HepG2 (cell line): ENCODE results near the gene HCFC1. TPM values are rescaled to one million over a fixed set of nuclear protein-coding genes. Genes with fewer than 3 reads are reported as not detected.

Source experiments
- ARNT ChIP-seq: fragments of 450-650 bp; IDR thresholded peaks from 2 replicates; pipeline ENCODE4 v1.6.1; 2017
- CBX5 ChIP-seq: sonication (generic); formaldehyde crosslinking; IDR thresholded peaks from 2 replicates; pipeline ENCODE4 v1.4.0; 2020; ENCODE audit warnings: missing genetic modification reagents, borderline replicate concordance
- HNRNPL ChIP-seq: fragments of 200-400 bp; formaldehyde crosslinking; IDR thresholded peaks from 2 replicates; pipeline ENCODE4 v1.6.1; 2017; ENCODE audit warnings: mild to moderate bottlenecking, low read depth, low read length
- KAT2B ChIP-seq: fragments of 150-350 bp; IDR thresholded peaks from 2 replicates; pipeline ENCODE4 v1.6.1; 2014; ENCODE audit warnings: low read depth, low read length, borderline replicate concordance
- KLF12 ChIP-seq: sonication (generic); formaldehyde crosslinking; IDR thresholded peaks from 2 replicates; pipeline ENCODE4 v1.4.0; 2020; ENCODE audit warnings: missing genetic modification reagents, borderline replicate concordance
- NFRKB ChIP-seq: fragments of 450-650 bp; IDR thresholded peaks from 2 replicates; pipeline ENCODE4 v1.6.1; 2017
- PHF21A ChIP-seq: sonication (generic); formaldehyde crosslinking; IDR thresholded peaks from 2 replicates; pipeline ENCODE4 v1.5.0; 2020; ENCODE audit warnings: mild to moderate bottlenecking, missing genetic modification reagents
- SALL1 ChIP-seq: sonication (generic); formaldehyde crosslinking; IDR thresholded peaks from 2 replicates; pipeline ENCODE4 v1.8.0; 2022; ENCODE audit warnings: mild to moderate bottlenecking, missing genetic modification reagents
- SMARCC2 ChIP-seq: fragments of 450-650 bp; IDR thresholded peaks from 2 replicates; pipeline ENCODE4 v1.6.1; 2017; ENCODE audit warnings: antibody characterized with exemption, mild to moderate bottlenecking
- TEAD3 ChIP-seq: optimal IDR thresholded peaks from 2 replicates; pipeline ENCODE3; 2016; ENCODE audit warnings: borderline replicate concordance
- TSC22D2 ChIP-seq: sonication (generic); formaldehyde crosslinking; IDR thresholded peaks from 2 replicates; pipeline ENCODE4 v1.5.1; 2020; ENCODE audit warnings: missing genetic modification reagents, mild to moderate bottlenecking, borderline replicate concordance
- ZEB1 ChIP-seq: IDR thresholded peaks from 2 replicates; pipeline ENCODE4 v1.6.1; 2012; ENCODE audit warnings: mild to moderate bottlenecking, low read depth, inconsistent platforms; ENCODE audit not compliant: insufficient replicate concordance
- ZNF720 ChIP-seq: sonication (generic); formaldehyde crosslinking; IDR thresholded peaks from 2 replicates; pipeline ENCODE4 v1.4.0; 2020; ENCODE audit warnings: missing genetic modification reagents
- ZNF841 ChIP-seq: sonication (generic); formaldehyde crosslinking; IDR thresholded peaks from 2 replicates; pipeline ENCODE4 v1.8.1; 2023; ENCODE audit warnings: missing genetic modification reagents, borderline replicate concordance
- polyA plus RNA-seq, 8 experiments: library from polyadenylated mRNA; depleted of rRNA in 3 of 8; stranded (reverse) in 7 of 8; unstranded in 1 of 8; fragments of >200 nt; fragmentation: Illumina TruSeq in 4 of 8; extraction: Trizol in 4 of 8; gene quantifications; 2 replicates each; pipeline versions ENCODE4 v1.2.1 to v1.2.3, GENCODE V29; 2011 to 2016; ENCODE audit warnings: low read depth in 4 of 8, missing spikeins in 1 of 8, mixed read lengths in 1 of 8; ENCODE audit not compliant: insufficient read depth in 1 of 8
- total RNA-seq, 5 experiments: library from RNA; depleted of rRNA; stranded (reverse); fragments of >200 nt; fragmentation: Illumina TruSeq; extraction: Trizol; gene quantifications; 2 replicates each; pipeline ENCODE4 v1.2.3, GENCODE V29; 2016; ENCODE audit warnings: low read depth in 1 of 5
- TF ChIP-seq, protein P1 (sequence below): sonication (generic); formaldehyde crosslinking; IDR thresholded peaks from 2 replicates; pipeline ENCODE4 v1.4.0; 2020; ENCODE audit warnings: mild to moderate bottlenecking, missing genetic modification reagents
- TF ChIP-seq, protein P2 (sequence below): sonication (generic); formaldehyde crosslinking; IDR thresholded peaks from 2 replicates; pipeline ENCODE4 v1.5.0; 2020; ENCODE audit warnings: mild to moderate bottlenecking, missing genetic modification reagents, borderline replicate concordance
- TF ChIP-seq, protein P3 (sequence below): sonication (generic); formaldehyde crosslinking; conservative IDR thresholded peaks from 2 replicates; pipeline ENCODE4 v1.4.0; 2020; ENCODE audit warnings: missing genetic modification reagents

Gene HCFC1
- total and polyA plus RNA-seq, 2 of the 13 experiments (the other 11 are each of a cell fraction or from before 2014, with no cell fraction given): 5.8 to 17.8 TPM

DNA sequence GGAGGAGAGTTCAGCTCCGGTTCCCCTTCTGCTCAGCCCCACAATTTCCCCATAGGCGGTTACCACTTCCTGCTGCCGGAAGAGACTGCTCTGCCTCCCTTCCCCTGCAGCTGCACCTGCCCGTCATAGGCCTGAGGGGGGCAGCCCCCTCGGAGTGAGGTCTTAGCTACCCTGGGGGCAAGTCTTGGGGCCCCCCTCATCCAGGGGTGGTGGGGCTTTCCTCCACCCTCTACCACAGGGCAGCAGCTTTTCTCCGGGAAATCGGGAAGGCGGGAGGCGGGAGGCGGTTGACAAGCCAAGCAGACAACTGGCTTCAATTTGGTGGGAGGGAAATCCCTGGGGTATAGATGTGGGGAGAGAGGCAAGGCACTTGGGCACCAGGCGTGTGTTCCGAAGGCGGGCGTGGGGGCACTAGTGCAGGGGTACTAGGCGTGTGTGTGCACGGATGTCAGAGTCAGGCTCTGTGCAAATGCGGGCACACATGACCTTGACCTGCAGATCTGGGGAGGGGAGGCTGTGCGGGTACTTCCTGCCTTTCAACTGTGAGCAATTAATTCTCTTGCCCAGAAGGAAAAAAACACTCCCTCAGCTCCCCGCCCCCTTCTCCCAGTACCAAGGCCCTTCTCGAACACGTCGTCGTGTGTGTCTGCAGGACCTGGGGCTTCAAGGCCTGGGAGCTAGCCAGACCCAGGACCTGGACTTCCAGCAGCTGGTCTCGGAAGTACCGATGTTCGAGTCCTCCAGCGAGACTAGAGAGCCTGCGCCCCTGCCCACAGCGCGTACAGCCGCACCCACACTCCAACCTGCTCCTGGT is 44.6 kb downstream of the HCFC1 start (continued):
- TF ChIP-seq ZNF841 (CRISPR knock-in tag) (no peak), SALL1 (CRISPR knock-in tag) (peak; percentile 63; the same call in 1 of the 2 replicates), ZEB1 (no peak), ZNF720 (CRISPR knock-in tag) (no peak), NFRKB (no peak), TSC22D2 (CRISPR knock-in tag) (no peak), ARNT (no peak), TEAD3 (no peak), PHF21A (CRISPR knock-in tag) (no peak; the same call in 1 of the 2 replicates), SMARCC2 (no peak), HNRNPL (no peak; the same call in 1 of the 2 replicates), KAT2B (no peak), KLF12 (CRISPR knock-in tag) (0 out of 2 replicates have a peak, but pooled peaks have one; percentile 32), CBX5 (CRISPR knock-in tag) (no peak)
- TF ChIP-seq, protein P1, sequence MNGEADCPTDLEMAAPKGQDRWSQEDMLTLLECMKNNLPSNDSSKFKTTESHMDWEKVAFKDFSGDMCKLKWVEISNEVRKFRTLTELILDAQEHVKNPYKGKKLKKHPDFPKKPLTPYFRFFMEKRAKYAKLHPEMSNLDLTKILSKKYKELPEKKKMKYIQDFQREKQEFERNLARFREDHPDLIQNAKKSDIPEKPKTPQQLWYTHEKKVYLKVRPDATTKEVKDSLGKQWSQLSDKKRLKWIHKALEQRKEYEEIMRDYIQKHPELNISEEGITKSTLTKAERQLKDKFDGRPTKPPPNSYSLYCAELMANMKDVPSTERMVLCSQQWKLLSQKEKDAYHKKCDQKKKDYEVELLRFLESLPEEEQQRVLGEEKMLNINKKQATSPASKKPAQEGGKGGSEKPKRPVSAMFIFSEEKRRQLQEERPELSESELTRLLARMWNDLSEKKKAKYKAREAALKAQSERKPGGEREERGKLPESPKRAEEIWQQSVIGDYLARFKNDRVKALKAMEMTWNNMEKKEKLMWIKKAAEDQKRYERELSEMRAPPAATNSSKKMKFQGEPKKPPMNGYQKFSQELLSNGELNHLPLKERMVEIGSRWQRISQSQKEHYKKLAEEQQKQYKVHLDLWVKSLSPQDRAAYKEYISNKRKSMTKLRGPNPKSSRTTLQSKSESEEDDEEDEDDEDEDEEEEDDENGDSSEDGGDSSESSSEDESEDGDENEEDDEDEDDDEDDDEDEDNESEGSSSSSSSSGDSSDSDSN (CRISPR knock-in tag): no peak; the same call in 1 of the 2 replicates
- TF ChIP-seq, protein P2, sequence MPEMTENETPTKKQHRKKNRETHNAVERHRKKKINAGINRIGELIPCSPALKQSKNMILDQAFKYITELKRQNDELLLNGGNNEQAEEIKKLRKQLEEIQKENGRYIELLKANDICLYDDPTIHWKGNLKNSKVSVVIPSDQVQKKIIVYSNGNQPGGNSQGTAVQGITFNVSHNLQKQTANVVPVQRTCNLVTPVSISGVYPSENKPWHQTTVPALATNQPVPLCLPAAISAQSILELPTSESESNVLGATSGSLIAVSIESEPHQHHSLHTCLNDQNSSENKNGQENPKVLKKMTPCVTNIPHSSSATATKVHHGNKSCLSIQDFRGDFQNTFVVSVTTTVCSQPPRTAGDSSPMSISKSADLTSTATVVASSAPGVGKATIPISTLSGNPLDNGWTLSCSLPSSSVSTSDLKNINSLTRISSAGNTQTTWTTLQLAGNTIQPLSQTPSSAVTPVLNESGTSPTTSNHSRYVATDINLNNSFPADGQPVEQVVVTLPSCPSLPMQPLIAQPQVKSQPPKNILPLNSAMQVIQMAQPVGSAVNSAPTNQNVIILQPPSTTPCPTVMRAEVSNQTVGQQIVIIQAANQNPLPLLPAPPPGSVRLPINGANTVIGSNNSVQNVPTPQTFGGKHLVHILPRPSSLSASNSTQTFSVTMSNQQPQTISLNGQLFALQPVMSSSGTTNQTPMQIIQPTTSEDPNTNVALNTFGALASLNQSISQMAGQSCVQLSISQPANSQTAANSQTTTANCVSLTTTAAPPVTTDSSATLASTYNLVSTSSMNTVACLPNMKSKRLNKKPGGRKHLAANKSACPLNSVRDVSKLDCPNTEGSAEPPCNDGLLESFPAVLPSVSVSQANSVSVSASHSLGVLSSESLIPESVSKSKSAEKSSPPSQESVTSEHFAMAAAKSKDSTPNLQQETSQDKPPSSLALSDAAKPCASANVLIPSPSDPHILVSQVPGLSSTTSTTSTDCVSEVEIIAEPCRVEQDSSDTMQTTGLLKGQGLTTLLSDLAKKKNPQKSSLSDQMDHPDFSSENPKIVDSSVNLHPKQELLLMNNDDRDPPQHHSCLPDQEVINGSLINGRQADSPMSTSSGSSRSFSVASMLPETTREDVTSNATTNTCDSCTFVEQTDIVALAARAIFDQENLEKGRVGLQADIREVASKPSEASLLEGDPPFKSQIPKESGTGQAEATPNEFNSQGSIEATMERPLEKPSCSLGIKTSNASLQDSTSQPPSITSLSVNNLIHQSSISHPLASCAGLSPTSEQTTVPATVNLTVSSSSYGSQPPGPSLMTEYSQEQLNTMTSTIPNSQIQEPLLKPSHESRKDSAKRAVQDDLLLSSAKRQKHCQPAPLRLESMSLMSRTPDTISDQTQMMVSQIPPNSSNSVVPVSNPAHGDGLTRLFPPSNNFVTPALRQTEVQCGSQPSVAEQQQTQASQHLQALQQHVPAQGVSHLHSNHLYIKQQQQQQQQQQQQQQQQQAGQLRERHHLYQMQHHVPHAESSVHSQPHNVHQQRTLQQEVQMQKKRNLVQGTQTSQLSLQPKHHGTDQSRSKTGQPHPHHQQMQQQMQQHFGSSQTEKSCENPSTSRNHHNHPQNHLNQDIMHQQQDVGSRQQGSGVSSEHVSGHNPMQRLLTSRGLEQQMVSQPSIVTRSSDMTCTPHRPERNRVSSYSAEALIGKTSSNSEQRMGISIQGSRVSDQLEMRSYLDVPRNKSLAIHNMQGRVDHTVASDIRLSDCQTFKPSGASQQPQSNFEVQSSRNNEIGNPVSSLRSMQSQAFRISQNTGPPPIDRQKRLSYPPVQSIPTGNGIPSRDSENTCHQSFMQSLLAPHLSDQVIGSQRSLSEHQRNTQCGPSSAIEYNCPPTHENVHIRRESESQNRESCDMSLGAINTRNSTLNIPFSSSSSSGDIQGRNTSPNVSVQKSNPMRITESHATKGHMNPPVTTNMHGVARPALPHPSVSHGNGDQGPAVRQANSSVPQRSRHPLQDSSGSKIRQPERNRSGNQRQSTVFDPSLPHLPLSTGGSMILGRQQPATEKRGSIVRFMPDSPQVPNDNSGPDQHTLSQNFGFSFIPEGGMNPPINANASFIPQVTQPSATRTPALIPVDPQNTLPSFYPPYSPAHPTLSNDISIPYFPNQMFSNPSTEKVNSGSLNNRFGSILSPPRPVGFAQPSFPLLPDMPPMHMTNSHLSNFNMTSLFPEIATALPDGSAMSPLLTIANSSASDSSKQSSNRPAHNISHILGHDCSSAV: no peak
- TF ChIP-seq, protein P3, sequence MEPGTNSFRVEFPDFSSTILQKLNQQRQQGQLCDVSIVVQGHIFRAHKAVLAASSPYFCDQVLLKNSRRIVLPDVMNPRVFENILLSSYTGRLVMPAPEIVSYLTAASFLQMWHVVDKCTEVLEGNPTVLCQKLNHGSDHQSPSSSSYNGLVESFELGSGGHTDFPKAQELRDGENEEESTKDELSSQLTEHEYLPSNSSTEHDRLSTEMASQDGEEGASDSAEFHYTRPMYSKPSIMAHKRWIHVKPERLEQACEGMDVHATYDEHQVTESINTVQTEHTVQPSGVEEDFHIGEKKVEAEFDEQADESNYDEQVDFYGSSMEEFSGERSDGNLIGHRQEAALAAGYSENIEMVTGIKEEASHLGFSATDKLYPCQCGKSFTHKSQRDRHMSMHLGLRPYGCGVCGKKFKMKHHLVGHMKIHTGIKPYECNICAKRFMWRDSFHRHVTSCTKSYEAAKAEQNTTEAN: peak; percentile 100
